Sigmoid colon (tissue), 7 donors: Measurements from ENCODE around the gene FAM13A. TPM values are rescaled to one million over a fixed set of nuclear protein-coding genes. Genes with fewer than 3 reads are reported as not detected.

Experiments
- DNase-seq: peaks from one replicate; pipeline ENCODE4 v3.0.0-alpha.2; 2019
- H3K27ac ChIP-seq, 4 donors: fragments of 200-600 bp; sonication (generic); one replicate each; pipeline ENCODE4 v1.5.1; 2016 to 2019; ENCODE audit warnings: mild to moderate bottlenecking in 1 of 4
- H3K27me3 ChIP-seq, 3 donors: fragments of 200-600 bp; sonication (generic); one replicate each; pipeline ENCODE4 v1.5.1; 2019; ENCODE audit warnings: mild to moderate bottlenecking in 1 of 3
- H3K36me3 ChIP-seq, 4 donors: fragments of 200-600 bp; sonication (generic); one replicate each; pipeline ENCODE4 v1.5.1; 2016 to 2019
- H3K4me1 ChIP-seq, 4 donors: fragments of 200-600 bp; sonication (generic); one replicate each; pipeline ENCODE4 v1.5.1; 2017 to 2019
- H3K4me3 ChIP-seq, 4 donors: fragments of 200-600 bp; sonication (generic); one replicate each; pipeline ENCODE4 v1.5.1; 2017 to 2019; ENCODE audit warnings: mild to moderate bottlenecking in 2 of 4, moderate library complexity in 1 of 4
- H3K9me3 ChIP-seq, 4 donors: fragments of 200-600 bp in 3 of 4; sonication (generic) in 3 of 4; one replicate each; pipeline versions ENCODE4 v1.5.1 to v1.6.1; 2013 to 2019
- CTCF ChIP-seq, 4 experiments: fragments of 450-650 bp in 3 of 4; fragments of 200-600 bp in 1 of 4; IDR thresholded peaks; one replicate each; pipeline ENCODE4 v1.5.1; 2016 to 2019; ENCODE audit warnings: antibody characterized with exemption in 4 of 4, mild to moderate bottlenecking in 3 of 4, moderate library complexity in 2 of 4
- EP300 ChIP-seq, 4 donors: sonication (generic); formaldehyde crosslinking; IDR thresholded peaks; one replicate each; pipeline ENCODE4 v1.6.1; 2017; ENCODE audit warnings: antibody characterized with exemption in 4 of 4
- POLR2A ChIP-seq, 2 donors: fragments of 450-650 bp; IDR thresholded peaks; one replicate each; pipeline ENCODE4 v1.6.1; 2016; ENCODE audit warnings: antibody characterized with exemption in 2 of 2, mild to moderate bottlenecking in 2 of 2, moderate library complexity in 2 of 2
- POLR2AphosphoS5 ChIP-seq, 4 donors: sonication (generic); formaldehyde crosslinking; IDR thresholded peaks; one replicate each; pipeline ENCODE4 v1.6.1; 2017; ENCODE audit warnings: antibody characterized with exemption in 4 of 4
- WGBS, 2 donors: extraction: QIAGEN DNeasy Blood & Tissue Kit; methylation state at CpG; one replicate each; pipeline ENCODE4 v1.1.7; 2013; 5-methylcytosine and 5-hydroxymethylcytosine counted together
- intact Hi-C: fragments of 100-400 bp; cut with DNase I; formaldehyde crosslinking; loops from one replicate; pipeline ENCODE4 v1.15.1; 2023
- polyA plus RNA-seq, 3 donors: library from polyadenylated mRNA; stranded (reverse); fragments of 200-250 nt; gene quantifications; one replicate each; pipeline ENCODE4 v1.2.3, GENCODE V29; 2013
- total RNA-seq, 4 donors: library from RNA; depleted of rRNA; stranded (reverse); fragments of >200 nt; gene quantifications; one replicate each; pipeline ENCODE4 v1.1.0, GENCODE V29; 2016
- donor health status: healthy with polysubstance abuse.
- donor health status: Bipolar disorder and iron deficiency.
- donor health status: healthy.

FAM13A gene
- total and polyA plus RNA-seq, 7 donors: 9.9 to 49.7 (median 41.1) TPM

GRCh38 chr4:88752754-88753153, 304.2 kb downstream of the FAM13A start:
- Histone ChIP-seq H3K9me3 (no peaks in the 10 kb centered on the region), H3K36me3 (peaks cover 20 to 62% (median 33%) of the 10 kb centered on the region in 4 donors), H3K4me3 (no peak overlapping the region), H3K4me1 (peaks cover 0 to 6% (median 0%) of the 10 kb centered on the region in 4 donors), H3K27ac (no peak overlapping the region), H3K27me3 (no peaks in the 10 kb centered on the region)
- WGBS, 2 donors: 76 to 79% methylated on average over 2 of the region's 2 CpGs
- TF ChIP-seq POLR2AphosphoS5 (IDR thresholded peaks at IDR 0.05) (no peak), EP300 (IDR thresholded peaks at IDR 0.05) (no peak), POLR2A (IDR thresholded peaks at IDR 0.05) (no peak), CTCF (IDR thresholded peaks at IDR 0.05) (no peak)
- no peak for DNase-seq
- intact Hi-C loops: no loop called here

- 82 to 86% methylated on average over 4 of the region's 4 CpGs for WGBS, 2 donors
- DNase-seq: no peak
- H3K36me3 ChIP-seq: peaks cover 20 to 69% (median 38%) of the 10 kb centered on the region in 4 donors
- no peaks in the 10 kb centered on the region for H3K9me3 ChIP-seq
- no peak overlapping the region for H3K4me3 ChIP-seq
- TF ChIP-seq POLR2A (IDR thresholded peaks at IDR 0.05) (no peak), CTCF (IDR thresholded peaks at IDR 0.05) (no peak), EP300 (IDR thresholded peaks at IDR 0.05) (no peak), POLR2AphosphoS5 (IDR thresholded peaks at IDR 0.05) (no peak)
- H3K27ac ChIP-seq: no peak overlapping the region
- peaks cover 0 to 6% (median 0%) of the 10 kb centered on the region in 4 donors for H3K4me1 ChIP-seq
- intact Hi-C loops: no loop called here
- no peaks in the 10 kb centered on the region for H3K27me3 ChIP-seq
Observed at GRCh38 chr4:88752076-88752463, 304.9 kb downstream of the FAM13A start.

- intact Hi-C loops: no loop called here
- Histone ChIP-seq H3K4me1 (peaks cover 0 to 6% (median under 1%) of the 10 kb centered on the region in 4 donors), H3K27ac (no peak overlapping the region), H3K27me3 (no peaks in the 10 kb centered on the region), H3K36me3 (peaks cover 20 to 75% (median 40%) of the 10 kb centered on the region in 4 donors), H3K9me3 (no peaks in the 10 kb centered on the region), H3K4me3 (no peak overlapping the region)
- WGBS, 2 donors: 92 to 94% methylated on average over 7 of the region's 7 CpGs
- no peak for DNase-seq
- TF ChIP-seq POLR2A (IDR thresholded peaks at IDR 0.05) (no peak), CTCF (IDR thresholded peaks at IDR 0.05) (no peak), POLR2AphosphoS5 (IDR thresholded peaks at IDR 0.05) (no peak), EP300 (IDR thresholded peaks at IDR 0.05) (no peak)
Observed at GRCh38 chr4:88751258-88752075, 305.5 kb downstream of the FAM13A start.

GRCh38 chr4:88750369-88750768, 306.6 kb downstream of the FAM13A start:
- Histone ChIP-seq H3K4me3 (no peak overlapping the region), H3K27ac (no peak overlapping the region), H3K36me3 (peaks cover 20 to 84% (median 44%) of the 10 kb centered on the region in 4 donors), H3K27me3 (no peaks in the 10 kb centered on the region), H3K4me1 (peaks cover 0 to 13% (median 11%) of the 10 kb centered on the region in 4 donors), H3K9me3 (no peaks in the 10 kb centered on the region)
- 95 to 96% methylated on average over 10 of the region's 10 CpGs for WGBS, 2 donors
- TF ChIP-seq POLR2AphosphoS5 (IDR thresholded peaks at IDR 0.05): no peak
- TF ChIP-seq CTCF (IDR thresholded peaks at IDR 0.05): no peak
- no peak for TF ChIP-seq EP300 (IDR thresholded peaks at IDR 0.05)
- TF ChIP-seq POLR2A (IDR thresholded peaks at IDR 0.05): no peak
- intact Hi-C loops: no loop called here
- no peak for DNase-seq
